ENCODE measurements around the gene C1QTNF2.

DNA sequence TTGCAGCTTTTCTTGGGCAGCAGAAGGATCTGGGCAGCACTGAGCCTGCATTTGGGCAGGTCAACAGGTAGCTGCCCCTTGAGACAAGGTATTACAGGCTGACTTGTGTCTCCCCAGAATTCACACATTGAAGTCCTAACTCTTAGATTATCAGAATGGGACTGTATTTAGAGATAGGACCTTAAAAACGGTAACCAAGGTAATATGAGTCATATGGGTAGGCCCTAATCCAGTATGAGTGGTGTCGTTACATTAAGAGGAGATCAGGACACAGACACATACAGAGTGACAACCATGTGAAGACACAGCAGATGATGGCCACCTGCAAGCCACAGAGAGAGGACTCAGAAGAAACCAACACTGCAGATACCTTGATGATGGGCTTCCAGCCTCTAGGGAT lies 3.2 kb downstream of the C1QTNF2 start:
- TF ChIP-seq, protein P1, sequence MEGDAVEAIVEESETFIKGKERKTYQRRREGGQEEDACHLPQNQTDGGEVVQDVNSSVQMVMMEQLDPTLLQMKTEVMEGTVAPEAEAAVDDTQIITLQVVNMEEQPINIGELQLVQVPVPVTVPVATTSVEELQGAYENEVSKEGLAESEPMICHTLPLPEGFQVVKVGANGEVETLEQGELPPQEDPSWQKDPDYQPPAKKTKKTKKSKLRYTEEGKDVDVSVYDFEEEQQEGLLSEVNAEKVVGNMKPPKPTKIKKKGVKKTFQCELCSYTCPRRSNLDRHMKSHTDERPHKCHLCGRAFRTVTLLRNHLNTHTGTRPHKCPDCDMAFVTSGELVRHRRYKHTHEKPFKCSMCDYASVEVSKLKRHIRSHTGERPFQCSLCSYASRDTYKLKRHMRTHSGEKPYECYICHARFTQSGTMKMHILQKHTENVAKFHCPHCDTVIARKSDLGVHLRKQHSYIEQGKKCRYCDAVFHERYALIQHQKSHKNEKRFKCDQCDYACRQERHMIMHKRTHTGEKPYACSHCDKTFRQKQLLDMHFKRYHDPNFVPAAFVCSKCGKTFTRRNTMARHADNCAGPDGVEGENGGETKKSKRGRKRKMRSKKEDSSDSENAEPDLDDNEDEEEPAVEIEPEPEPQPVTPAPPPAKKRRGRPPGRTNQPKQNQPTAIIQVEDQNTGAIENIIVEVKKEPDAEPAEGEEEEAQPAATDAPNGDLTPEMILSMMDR (IDR thresholded peaks at IDR 0.05 in 4 of 5, conservative IDR thresholded peaks at IDR 0.05 in 1 of 5): no peak
- TF ChIP-seq POLR2A (IDR thresholded peaks at IDR 0.05): no peak

Data from gastrocnemius medialis (tissue), 4 donors.